GM19324 (cell line): ENCODE measurements around the gene TMC7.
A peak's percentile ranks its signal among the peaks of the same experiment; 100 is the strongest.

Experiments used
- ATAC-seq: cut with Tn5 transposase; IDR thresholded peaks from one replicate; pipeline ENCODE4 v1.9.1; 2021; ENCODE audit warnings: mild to moderate bottlenecking, moderate library complexity; ENCODE audit not compliant: unreplicated experiment, low FRiP score

Gene TMC7

DNA sequence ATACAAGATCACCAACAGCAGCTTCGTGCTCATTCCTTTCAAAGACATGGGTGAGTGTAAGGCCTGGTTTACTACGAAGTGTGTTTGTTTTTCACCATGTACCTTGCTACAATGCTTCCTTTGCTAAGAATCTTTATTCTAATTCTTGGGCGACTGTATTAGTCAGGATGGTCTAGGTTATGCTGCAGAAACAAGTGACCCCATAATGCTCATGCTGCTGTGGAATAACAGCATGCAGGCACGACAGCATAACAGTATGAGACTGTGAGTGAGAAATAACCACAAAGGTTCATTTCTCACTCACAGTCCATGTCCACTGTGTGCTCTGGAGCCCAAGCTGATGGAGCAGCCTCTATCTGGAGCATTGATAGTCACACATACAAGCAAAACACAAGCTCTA lies 38.0 kb downstream of the TMC7 start:
- ATAC-seq, result no peak

DNA sequence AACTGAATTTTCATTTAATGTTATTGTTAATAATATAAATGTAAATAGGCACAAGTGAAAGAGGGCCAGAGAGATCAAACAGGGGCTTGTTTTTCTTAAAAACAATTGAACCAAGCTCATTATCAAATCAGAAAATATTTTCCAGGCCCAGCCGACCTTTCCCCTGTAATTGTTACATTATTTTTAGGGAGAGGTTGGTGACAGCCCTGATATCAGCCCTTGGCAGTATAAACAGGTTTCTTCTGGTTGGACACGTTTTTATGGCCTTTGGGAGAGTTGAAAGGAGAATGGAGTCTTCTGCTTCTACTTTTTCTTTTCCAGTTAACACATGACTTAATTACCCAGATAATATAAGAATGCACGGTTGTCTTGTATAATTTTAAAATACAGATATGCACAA lies 43.7 kb downstream of the TMC7 start:
- ATAC-seq, result no peak

DNA sequence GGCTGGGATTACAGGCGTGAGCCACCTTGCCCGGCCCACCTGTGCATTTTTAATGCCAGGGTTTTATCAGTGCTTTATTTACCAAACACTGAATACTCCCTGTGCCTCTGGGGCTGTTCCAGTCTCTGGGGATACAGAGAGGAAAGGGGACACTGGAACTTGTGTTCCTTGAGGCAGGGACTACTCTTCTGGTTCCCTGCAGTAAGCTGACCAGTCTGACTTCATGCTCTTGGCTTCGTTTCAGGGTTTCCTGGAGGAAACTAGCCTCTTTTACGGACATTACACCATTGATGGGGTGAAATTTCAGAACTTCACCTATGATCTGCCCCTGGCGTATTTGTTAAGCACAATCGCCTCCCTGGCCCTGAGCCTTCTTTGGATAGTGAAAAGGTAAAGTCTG lies 46.2 kb downstream of the TMC7 start:
- ATAC-seq, result no peak

DNA sequence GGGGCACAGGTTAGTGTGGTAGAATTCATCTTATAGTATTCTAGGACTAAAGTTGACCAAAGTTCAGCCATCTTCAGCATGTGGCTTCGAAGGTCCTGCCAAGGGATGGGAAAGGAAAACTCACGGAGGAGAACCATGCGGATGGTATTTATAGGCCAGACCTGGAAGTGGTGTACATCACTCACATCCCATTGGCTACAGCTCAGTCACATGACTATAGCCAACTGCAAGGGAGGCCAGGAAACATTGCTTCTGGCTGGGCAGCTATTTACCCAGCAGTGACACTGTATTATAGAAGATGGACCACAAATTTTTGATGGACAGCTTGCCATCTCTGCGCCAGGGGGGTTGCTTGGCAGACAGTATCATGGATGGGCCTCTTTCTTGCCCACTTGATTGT lies 48.0 kb downstream of the TMC7 start:
- no peak for ATAC-seq

DNA sequence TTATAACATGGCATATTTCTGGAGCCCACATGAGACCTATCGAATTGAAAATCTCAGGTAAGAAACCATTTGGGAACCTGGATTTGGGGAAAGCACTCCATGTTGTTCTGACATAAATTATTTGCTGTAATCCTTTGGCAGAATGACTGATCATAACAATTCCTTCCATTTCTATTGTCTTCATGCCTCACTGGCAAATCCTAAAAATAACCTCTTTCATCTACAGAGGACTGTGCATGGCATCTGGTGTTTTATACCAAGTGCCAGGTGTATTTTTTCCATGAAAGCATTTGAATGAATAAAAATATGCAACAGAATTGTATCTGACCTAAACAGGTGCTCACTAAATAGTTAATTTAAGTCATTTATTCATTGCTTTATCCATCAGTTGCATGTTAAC lies 50.0 kb downstream of the TMC7 start:
- no peak for ATAC-seq

DNA sequence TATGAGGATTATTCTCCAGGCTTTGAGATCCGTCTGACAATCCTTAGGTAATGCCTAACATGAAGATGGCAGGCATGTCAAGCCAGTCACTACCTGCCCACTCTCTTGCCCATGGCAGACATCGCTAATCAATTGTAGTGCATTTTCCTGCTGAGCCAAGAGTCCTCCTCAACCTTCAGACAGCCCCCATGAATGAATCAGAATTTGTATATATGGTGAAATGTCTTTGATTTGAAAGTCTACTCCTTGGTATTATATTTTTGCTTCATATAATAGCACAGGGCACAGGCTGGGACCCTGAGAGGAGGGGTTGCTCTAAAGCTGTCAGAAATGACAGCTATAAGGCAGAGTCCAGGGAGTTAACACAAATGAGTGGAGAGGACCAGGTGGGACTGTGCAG lies 56.7 kb downstream of the TMC7 start:
- ATAC-seq, result no peak

DNA sequence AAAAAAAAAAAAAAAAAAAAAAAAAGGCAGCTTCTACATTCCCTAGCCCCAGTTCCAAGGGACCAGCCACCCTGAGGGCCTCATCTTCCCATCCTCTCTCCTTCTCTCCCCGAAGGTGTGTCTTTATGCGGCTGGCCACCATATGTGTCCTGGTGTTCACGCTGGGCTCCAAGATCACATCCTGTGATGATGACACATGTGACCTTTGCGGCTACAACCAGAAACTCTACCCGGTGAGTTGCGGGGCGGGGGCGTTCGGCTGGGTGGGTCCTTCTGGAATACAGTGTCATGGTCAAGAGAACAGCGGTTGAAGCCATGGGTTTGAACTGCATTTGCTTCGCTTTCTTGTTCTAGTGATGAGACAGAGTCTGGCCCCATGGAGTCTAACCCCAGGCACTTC lies 61.0 kb downstream of the TMC7 start:
- ATAC-seq, result no peak

DNA sequence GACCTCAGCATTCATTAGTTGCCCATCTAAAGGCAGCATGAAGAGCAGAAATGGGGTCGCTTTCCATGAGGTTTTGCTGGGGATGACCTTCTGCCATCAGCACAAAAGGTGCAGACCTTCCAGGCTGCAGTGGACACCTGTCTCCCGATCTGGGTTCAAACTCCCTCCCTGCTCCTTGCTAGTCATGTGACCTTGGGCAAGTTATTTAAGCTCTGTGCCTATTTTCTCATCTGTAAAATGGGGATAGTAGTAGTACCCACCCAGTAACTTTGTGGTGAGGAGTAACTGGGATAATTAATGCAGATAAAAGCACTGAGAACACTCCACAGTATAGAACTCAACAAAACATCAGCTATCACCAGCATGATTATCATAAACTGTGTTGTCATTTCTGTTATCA lies 62.3 kb downstream of the TMC7 start:
- ATAC-seq, result no peak

DNA sequence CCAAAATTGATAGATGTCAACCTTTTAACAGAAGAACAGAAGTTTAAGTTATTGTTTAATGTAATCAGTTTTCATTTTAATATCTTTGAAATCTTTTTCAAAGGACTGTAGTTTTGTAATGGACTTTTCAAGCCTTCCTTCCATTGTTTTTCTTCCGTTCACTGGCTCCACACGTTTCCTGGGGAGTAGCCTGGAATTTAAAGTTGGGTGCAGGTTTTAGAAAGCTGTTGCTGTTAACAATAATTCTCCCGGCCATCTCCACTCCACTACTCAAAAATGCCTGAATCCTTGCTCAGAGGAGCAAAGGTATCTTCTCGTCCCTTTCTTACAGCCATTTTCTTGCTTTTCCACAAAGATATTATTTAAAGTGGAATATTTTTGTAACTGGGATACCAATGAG lies 79.0 kb downstream of the TMC7 start:
- no peak for ATAC-seq

DNA sequence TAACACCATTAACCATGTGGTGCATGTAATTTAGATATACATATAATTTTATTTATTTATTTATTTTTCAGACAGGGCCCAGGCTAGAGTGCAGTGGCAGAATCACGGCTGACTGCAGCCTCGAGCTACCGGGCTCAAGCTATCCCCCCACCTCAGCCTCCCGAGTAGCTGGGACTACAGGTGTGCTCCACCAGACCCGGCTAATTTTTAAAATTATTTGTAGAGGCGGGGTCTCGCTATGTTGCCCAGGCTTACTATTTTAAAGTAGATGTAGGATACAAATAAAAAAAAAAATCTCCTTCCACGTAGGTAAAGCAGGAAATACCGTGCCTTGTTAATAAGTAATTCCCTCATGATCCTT lies 83.2 kb downstream of the TMC7 start:
- no peak for ATAC-seq

DNA sequence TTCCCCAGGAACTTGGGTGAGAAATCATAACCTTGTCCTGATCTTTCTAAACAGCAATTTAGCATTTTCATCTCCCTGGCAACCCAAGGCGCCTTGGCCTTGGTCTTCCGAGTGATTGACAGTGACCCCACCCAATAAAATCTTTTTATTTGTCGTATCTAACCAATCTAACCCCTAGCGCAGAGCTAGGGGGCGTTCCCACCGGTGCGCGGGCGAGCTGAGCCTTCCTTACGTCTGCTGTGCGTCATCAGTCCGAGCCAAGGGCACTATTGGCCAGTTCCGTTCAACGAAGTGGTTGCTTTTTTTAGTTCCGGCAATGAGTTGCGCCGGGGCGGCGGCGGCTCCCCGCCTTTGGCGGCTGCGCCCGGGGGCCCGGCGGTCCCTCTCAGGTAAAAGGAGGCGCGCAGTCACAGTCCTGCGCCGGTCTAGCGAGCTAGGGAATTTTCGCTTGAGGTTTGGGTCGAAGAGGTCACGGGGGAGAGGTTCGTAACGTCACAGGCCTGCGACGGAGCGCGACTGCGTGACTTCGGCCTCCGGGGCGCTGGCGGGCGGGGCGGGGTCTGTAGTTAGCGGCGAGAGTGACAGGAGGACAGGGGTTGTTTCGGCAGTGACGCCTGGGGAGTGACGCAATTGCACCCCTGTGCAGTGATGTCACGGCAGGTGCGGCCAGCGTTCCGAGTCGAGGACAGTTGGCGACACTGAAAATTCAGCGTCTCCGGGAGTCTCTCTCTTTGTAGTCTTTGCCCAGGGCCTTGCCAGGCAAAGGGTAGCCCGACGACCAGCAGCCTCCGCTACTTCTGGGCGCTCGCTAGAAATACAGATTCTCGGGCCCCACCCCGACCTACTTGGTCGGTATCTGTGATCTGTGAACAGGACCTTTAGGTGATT lies 83.9 kb downstream of the TMC7 start, which contains the start of gene COQ7:
Gene COQ7 (plus strand): TSS at position 266 of the 888 bp plus-strand sequence. CDS start 51 bp downstream, at position 317.
- peak; percentile 97 for ATAC-seq

DNA sequence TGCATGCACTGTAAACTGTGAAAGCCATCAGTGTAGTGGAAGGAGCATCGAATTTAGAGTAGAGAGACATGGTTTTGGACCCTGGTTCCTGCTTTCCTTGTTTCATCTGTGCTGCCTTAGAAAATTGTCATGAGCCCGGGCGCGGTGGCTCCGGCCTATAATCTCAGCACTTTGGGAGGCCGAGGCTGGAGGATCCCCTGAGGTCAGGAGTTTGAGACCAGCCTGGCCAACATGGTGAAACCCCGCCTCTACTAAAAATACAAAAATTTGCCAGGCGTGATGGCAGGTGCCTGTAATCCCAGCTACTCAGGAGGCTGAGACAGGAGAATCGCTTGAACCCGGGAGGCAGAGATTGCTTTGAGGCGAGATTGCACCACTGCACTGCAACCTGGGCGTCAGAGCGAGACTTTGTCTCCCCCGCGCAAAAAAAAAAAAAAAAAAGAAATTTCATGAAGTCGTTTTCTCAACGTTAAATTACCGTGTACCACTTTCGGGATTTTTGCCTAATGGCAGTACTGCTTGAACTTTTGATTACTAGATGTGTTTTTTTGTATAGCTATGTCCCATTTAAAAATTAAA lies 84.6 kb downstream of the TMC7 start:
- no peak for ATAC-seq

DNA sequence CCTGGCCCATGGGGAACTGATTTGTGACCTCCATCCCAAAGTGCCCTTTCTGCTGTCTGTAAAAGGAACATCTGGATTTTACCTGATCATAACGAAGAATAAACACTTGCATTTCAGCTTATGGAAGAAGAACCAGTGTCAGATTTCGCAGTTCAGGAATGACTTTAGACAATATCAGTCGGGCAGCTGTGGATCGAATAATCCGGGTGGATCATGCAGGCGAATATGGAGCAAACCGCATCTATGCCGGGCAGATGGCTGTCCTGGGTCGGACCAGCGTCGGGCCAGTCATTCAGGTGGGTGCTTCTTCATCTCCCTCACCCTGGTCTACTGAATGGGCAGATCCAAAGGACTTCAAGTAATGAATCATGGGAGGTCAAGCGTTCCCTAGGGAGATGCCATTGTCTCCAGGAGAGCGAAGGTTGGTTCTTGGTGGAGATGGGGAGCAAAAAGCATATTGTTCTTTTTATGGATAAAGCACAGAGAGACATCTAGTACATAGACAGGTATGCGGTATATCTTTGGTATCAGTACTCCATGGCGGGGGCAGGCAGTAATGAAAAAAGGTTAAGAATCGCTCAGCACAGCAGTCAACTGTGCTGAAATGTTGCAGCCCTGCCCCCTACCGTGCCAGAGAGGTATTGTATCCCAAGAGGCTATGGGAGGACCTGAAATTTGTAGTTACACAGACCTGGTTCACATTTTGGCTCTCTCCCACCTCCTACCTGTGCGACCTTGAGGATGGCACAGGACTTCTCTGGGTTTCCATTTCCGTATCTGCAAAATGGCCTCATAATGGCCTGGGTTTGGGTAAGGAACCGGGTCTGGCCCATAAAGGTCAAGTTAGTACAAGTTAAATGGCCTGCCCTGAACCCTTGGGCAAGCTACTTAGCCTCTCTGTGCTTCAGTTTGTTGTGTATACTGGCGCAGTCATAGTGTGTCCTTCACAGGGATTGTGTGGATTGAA lies 88.4 kb downstream of the TMC7 start:
- no peak for ATAC-seq

DNA sequence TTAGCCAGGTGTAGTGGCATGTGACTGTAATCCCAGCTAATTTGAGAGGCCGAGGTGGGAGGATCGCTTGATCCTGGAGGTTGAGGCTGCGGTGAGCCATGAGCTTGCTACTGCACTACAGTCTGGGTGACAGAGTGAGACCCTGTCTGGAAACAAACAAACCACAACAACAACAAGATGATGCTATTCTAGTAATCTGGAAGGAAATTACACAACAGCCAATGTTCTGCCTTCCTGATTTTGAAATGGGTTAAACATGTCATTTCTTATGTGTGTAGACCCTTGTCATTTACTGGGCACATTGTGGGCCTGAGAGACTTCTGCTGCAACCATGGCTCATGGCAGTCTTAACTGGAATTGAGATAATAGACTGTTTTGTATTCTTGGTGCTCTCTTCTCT lies 89.6 kb downstream of the TMC7 start:
- ATAC-seq, result no peak

DNA sequence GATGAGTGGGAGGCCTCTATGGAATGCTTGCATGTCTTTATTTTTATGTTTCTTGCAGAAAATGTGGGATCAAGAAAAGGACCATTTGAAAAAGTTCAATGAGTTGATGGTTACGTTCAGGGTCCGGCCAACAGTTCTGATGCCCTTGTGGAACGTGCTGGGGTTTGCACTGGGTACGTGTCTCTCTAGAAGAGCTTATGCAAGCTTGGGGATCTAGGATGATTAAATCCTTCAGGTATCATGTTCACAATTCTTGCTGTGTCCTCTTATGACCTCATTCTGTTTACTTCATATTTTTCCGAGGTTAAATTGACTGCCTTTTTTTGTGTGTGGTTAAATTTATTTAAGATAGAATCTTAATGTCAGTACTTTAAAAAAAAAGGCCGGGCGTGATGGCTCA lies 90.1 kb downstream of the TMC7 start:
- no peak for ATAC-seq

DNA sequence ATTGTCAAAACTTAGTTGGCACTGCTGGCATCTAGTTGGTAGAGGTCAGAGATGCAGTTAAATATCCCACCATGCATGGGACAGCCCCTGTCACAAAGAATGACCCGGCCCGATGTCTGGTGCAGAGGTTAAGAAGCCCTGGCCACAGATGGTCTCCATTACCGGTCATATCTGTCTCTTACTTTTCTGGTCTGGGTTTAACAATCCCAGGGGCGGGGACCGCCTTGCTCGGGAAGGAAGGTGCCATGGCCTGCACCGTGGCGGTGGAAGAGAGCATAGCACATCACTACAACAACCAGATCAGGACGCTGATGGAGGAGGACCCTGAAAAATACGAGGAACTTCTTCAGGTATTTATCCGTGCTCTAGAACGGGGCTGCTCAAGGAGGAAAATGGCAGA lies 91.8 kb downstream of the TMC7 start:
- ATAC-seq, result no peak

DNA sequence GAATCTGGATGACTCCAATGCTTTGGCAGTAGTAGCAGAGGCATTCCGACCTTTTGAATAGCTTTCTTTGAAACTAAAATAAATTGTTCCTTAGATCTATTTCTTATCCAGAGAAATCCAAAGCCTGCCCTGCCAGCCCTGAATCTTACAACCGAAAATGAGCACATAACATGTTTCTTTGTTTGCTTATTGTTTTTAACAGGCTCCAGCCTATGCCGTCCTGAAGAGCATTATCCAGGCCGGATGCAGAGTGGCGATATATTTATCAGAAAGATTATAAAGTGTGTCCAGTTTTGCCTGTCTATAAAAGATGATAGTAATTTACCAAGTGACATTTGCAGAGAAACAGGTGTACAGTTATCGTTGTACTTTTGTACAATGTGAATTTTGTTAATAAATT lies 94.1 kb downstream of the TMC7 start:
- ATAC-seq, result no peak

DNA sequence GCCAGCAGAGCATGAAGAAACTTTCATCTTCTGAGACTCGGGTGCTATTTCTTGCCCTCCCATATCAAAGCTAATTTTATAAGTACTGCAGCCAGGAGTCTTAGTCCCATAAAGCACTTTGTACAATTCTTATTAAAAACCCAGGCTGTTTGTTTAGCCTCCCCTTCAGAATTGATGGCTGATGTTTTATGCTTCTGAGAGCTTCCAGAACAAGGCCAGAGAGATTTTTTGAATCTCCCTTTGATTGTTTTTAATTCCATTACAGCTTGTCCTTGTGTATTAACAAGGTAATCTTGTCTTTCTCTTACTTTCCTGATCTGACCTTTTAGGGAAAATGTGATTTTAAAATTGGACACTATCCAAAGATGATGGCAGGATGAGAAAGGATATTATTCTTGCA lies 99.9 kb downstream of the TMC7 start:
- no peak for ATAC-seq

DNA sequence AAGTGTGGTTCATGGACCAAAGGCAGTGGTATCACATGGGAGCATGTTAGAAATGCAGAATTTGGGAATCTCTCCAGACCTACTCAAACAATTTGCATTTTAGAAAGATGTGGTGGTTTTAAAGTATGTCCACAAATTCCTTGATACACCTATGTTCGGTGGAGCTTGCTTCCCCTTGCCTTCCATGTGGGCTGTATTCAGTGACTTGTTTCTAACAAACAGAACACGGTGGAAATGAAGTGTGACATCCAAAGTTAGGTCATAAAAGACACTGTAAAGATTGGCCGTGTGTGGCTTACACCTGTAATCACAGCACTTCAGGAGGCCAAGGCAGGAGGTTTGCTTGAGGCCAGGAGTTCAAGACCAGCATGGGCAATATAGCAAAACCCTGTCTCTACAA lies 100.4 kb downstream of the TMC7 start:
- no peak for ATAC-seq

DNA sequence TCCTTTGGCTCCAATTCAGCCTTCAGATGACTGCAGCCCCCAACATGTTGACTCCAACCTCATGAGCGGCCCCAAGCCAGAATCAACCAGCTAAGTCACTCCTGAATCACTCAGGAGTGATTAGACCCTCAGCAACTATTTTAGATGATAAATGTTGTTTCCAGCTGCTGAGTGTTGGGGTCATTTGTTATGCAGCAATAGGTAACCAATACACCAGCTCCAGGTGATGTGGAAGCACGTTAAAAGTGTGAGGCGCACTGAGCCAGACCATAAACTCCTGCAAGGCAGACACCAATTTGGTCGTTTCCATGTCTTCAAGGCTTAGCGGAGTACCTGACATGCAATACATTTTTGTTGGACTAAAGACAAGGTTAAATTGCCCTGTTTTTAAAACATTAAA lies 101.1 kb downstream of the TMC7 start:
- no peak for ATAC-seq

DNA sequence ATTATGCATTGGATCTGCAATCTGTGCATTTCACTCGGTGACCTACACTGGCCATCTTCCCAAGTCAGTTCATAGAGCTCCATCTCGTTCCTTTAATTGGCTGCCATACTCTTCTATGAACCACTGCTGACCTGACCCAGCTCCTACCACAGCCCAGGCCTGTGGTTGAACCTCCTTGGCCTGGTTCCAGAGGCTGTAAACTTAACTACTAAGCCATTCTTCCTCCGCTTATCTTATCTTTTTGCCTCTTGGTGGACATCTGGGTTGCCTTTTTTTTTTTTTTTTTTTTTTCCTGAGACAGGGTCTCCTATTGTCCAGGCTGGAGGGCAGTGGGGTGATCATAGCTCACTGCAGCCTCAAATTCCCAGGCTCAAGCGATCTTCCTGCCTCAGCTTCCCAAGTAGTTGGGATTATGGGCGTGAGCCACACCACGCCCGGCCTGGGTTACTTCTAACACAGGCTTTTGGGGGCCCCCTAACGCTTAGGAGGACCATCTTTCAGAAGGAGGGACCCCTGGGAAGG lies 102.0 kb downstream of the TMC7 start:
- ATAC-seq, result no peak
